DOHH2 (cell line): ENCODE data around the gene CDC25C.

Experiments
- CTCF ChIP-seq: fragments of 200-600 bp; sonication (generic); IDR thresholded peaks from one replicate; pipeline ENCODE4 v1.5.1; 2014; ENCODE audit warnings: antibody characterized with exemption, mild to moderate bottlenecking, low read depth, low read length; ENCODE audit not compliant: poor library complexity, severe bottlenecking
- EZH2phosphoT487 ChIP-seq: fragments of 200-600 bp; sonication (generic); IDR thresholded peaks from 2 replicates; pipeline ENCODE4 v1.6.1; 2017; ENCODE audit warnings: borderline replicate concordance, mild to moderate bottlenecking, antibody characterized with exemption, low read length, moderate library complexity, mixed read lengths

GRCh38 chr5:138370537-138370936 is 38.9 kb upstream of the CDC25C start:
- no peak for TF ChIP-seq CTCF
- no peak for TF ChIP-seq EZH2phosphoT487
